ENCODE measurements around the gene ENPP7.
"Not testable (repeated sequence)": the region's sequence is repeated elsewhere in the genome, so short reads cannot be mapped to it uniquely, and the experiment has no call there.

Gene ENPP7

GRCh38 chr17:79750650-79751545 is 20.2 kb downstream of the ENPP7 start:
- DNase-seq = no peak

GRCh38 chr17:79752175-79752574 is 21.4 kb downstream of the ENPP7 start:
- no peak for DNase-seq

GRCh38 chr17:79754370-79754769 is 23.6 kb downstream of the ENPP7 start:
- no peak for DNase-seq

GRCh38 chr17:79754903-79755302 is 24.2 kb downstream of the ENPP7 start:
- DNase-seq = not testable (repeated sequence)

- no peak for DNase-seq
These were observed 24.8 kb downstream of the ENPP7 start for GRCh38 chr17:79755591-79755990.

GRCh38 chr17:79757140-79757745 is 26.5 kb downstream of the ENPP7 start:
- DNase-seq = no peak

- DNase-seq = no peak
These were observed 27.5 kb downstream of the ENPP7 start for GRCh38 chr17:79758271-79758670.

- DNase-seq = peak; percentile 8
These were observed 29.6 kb downstream of the ENPP7 start for GRCh38 chr17:79760197-79760906.

- no peak for DNase-seq
These were observed 31.3 kb downstream of the ENPP7 start for GRCh38 chr17:79761894-79762589.

- DNase-seq = no peak
These were observed 35.0 kb downstream of the ENPP7 start for GRCh38 chr17:79765708-79766107.

GRCh38 chr17:79769570-79770506 is 39.1 kb downstream of the ENPP7 start:
- no peak for DNase-seq

- DNase-seq = no peak
These were observed 40.5 kb downstream of the ENPP7 start for GRCh38 chr17:79771276-79771675.

GRCh38 chr17:79772726-79773125 is 42.0 kb downstream of the ENPP7 start:
- not testable (repeated sequence) for DNase-seq

GRCh38 chr17:79774561-79774975 is 43.8 kb downstream of the ENPP7 start:
- DNase-seq = no peak

- DNase-seq = no peak
These were observed 44.9 kb downstream of the ENPP7 start for GRCh38 chr17:79775632-79776031.

- DNase-seq = no peak
These were observed 45.8 kb downstream of the ENPP7 start for GRCh38 chr17:79776376-79777119.

GRCh38 chr17:79777120-79777893 is 46.6 kb downstream of the ENPP7 start:
- DNase-seq = peak; percentile 45

GRCh38 chr17:79777894-79778503 is 47.3 kb downstream of the ENPP7 start, which contains the start of gene CBX2:
TSS of gene CBX2 (plus strand) at chr17:79778148. CDS start at chr17:79778236, 88 bp downstream.
- DNase-seq = no peak

- DNase-seq = no peak
These were observed 47.9 kb downstream of the ENPP7 start for GRCh38 chr17:79778504-79779083.
